H9 (cell line): ENCODE measurements around the gene PCCA. TPM values are rescaled to one million over a fixed set of nuclear protein-coding genes. Genes with fewer than 3 reads are reported as not detected.

Experiments used
- DNase-seq: peaks from one replicate; pipeline ENCODE4 v3.0.0-alpha.2; 2017
- H2AFZ ChIP-seq: one replicate; pipeline ENCODE4 v1.6.1; 2013; ENCODE audit warnings: mild to moderate bottlenecking, low read length, control low read depth, moderate library complexity
- H2AK5ac ChIP-seq: 2 replicates; pipeline ENCODE4 v1.6.1; 2013; ENCODE audit warnings: low read length, control low read depth, mixed read lengths; ENCODE audit not compliant: insufficient read length
- H2BK120ac ChIP-seq: one replicate; pipeline ENCODE4 v1.6.1; 2013; ENCODE audit warnings: low read depth, mild to moderate bottlenecking, low read length, control low read depth, inconsistent platforms; ENCODE audit not compliant: poor library complexity, severe bottlenecking
- H2BK12ac ChIP-seq: 2 replicates; pipeline ENCODE4 v1.6.1; 2013; ENCODE audit warnings: low read length, control low read depth, mixed read lengths, low read depth; ENCODE audit not compliant: insufficient read length
- H2BK15ac ChIP-seq: 2 replicates; pipeline ENCODE4 v1.6.1; 2013; ENCODE audit warnings: low read depth, low read length, control low read depth
- H2BK20ac ChIP-seq: one replicate; pipeline ENCODE4 v1.6.1; 2013; ENCODE audit warnings: low read depth, mild to moderate bottlenecking, low read length, control low read depth, inconsistent platforms; ENCODE audit not compliant: poor library complexity, severe bottlenecking
- H2BK5ac ChIP-seq: 2 replicates; pipeline ENCODE4 v1.6.1; 2013; ENCODE audit warnings: low read length, control low read depth, mixed read lengths; ENCODE audit not compliant: insufficient read length
- H3K14ac ChIP-seq: 2 replicates; pipeline ENCODE4 v1.6.1; 2013; ENCODE audit warnings: low read length, control low read depth; ENCODE audit not compliant: insufficient read depth
- H3K18ac ChIP-seq: 2 replicates; pipeline ENCODE4 v1.6.1; 2013; ENCODE audit warnings: low read depth, mild to moderate bottlenecking, mixed read lengths, low read length, control low read depth; ENCODE audit not compliant: insufficient read length
- H3K23ac ChIP-seq: 2 replicates; pipeline ENCODE4 v1.6.1; 2013; ENCODE audit warnings: low read length, control low read depth, mixed read lengths, low read depth; ENCODE audit not compliant: insufficient read length
- H3K23me2 ChIP-seq: 2 replicates; pipeline ENCODE4 v1.6.1; 2013; ENCODE audit warnings: low read depth, mild to moderate bottlenecking, mixed read lengths, low read length, control low read depth; ENCODE audit not compliant: insufficient read length, poor library complexity, severe bottlenecking
- H3K27ac ChIP-seq: 2 replicates; pipeline ENCODE4 v1.5.1; 2013; ENCODE audit warnings: low read length, control low read depth, mixed read lengths, low read depth; ENCODE audit not compliant: insufficient read length
- H3K27me3 ChIP-seq: 2 replicates; pipeline ENCODE4 v1.6.1; 2013; ENCODE audit warnings: low read length, control low read depth, inconsistent platforms; ENCODE audit not compliant: insufficient read depth
- H3K4ac ChIP-seq: 2 replicates; pipeline ENCODE4 v1.6.1; 2013; ENCODE audit warnings: low read depth, mild to moderate bottlenecking, control low read depth, inconsistent platforms, low read length, moderate library complexity
- H3K4me1 ChIP-seq: 2 replicates; pipeline ENCODE4 v1.6.1; 2013; ENCODE audit warnings: low read length, control low read depth, inconsistent platforms; ENCODE audit not compliant: insufficient read depth
- H3K4me2 ChIP-seq: 2 replicates; pipeline ENCODE4 v1.6.1; 2013; ENCODE audit warnings: low read length, control low read depth, mixed read lengths; ENCODE audit not compliant: insufficient read length, insufficient read depth
- H3K56ac ChIP-seq: 2 replicates; pipeline ENCODE4 v1.6.1; 2013; ENCODE audit warnings: low read depth, mild to moderate bottlenecking, mixed read lengths, low read length, control low read depth; ENCODE audit not compliant: insufficient read length
- H3K79me1 ChIP-seq: 2 replicates; pipeline ENCODE4 v1.6.1; 2013; ENCODE audit warnings: low read depth, mild to moderate bottlenecking, moderate library complexity, low read length, control low read depth, inconsistent platforms; ENCODE audit not compliant: insufficient read depth, poor library complexity, severe bottlenecking
- H3K79me2 ChIP-seq: 2 replicates; pipeline ENCODE4 v1.6.1; 2013; ENCODE audit warnings: low read length, control low read depth, inconsistent platforms; ENCODE audit not compliant: insufficient read depth
- H3K9ac ChIP-seq: 2 replicates; pipeline ENCODE4 v1.6.1; 2013; ENCODE audit warnings: low read length, control low read depth, mixed read lengths; ENCODE audit not compliant: insufficient read length; ENCODE audit errors: extremely low read depth
- H3K9me3 ChIP-seq: one replicate; pipeline ENCODE4 v1.6.1; 2013; ENCODE audit warnings: low read depth, low read length, inconsistent platforms; ENCODE audit not compliant: control insufficient read depth
- H3T11ph ChIP-seq: one replicate; pipeline ENCODE4 v1.6.1; 2013; ENCODE audit warnings: mild to moderate bottlenecking, low read length, control low read depth, inconsistent platforms
- H4K20me1 ChIP-seq: one replicate; pipeline ENCODE4 v1.6.1; 2013; ENCODE audit not compliant: control insufficient read depth, insufficient read length, insufficient read depth
- H4K5ac ChIP-seq: 2 replicates; pipeline ENCODE4 v1.6.1; 2013; ENCODE audit warnings: low read depth, mild to moderate bottlenecking, mixed read lengths, low read length, control low read depth; ENCODE audit not compliant: insufficient read length
- H4K8ac ChIP-seq: replicated peaks from 2 replicates; pipeline ENCODE4 v1.6.1; 2013; ENCODE audit warnings: low read length, control low read depth, mixed read lengths, low read depth; ENCODE audit not compliant: insufficient read length
- H4K91ac ChIP-seq: 2 replicates; pipeline ENCODE4 v1.6.1; 2013; ENCODE audit warnings: low read depth, mild to moderate bottlenecking, moderate library complexity, mixed read lengths, low read length, control low read depth; ENCODE audit not compliant: insufficient read length
- H3K27ac Mint-ChIP-seq, 3 experiments: 2 replicates in 2 of 3; 3 replicates in 1 of 3; pipeline ENCODE4 v1.8.0; 2020 to 2021; ENCODE audit warnings: mixed read lengths in 3 of 3, mild to moderate bottlenecking in 1 of 3, moderate library complexity in 1 of 3
- H3K27me3 Mint-ChIP-seq: 2 replicates; pipeline ENCODE4 v1.8.0; 2021; ENCODE audit warnings: low read depth, mild to moderate bottlenecking, moderate library complexity, mixed read lengths
- H3K36me3 Mint-ChIP-seq, 3 experiments: 2 replicates in 2 of 3; 3 replicates in 1 of 3; pipeline ENCODE4 v1.8.0; 2020 to 2021; ENCODE audit warnings: low read depth in 3 of 3, mixed read lengths in 3 of 3; ENCODE audit not compliant: insufficient read depth in 1 of 3
- H3K4me1 Mint-ChIP-seq, 2 experiments: 2 replicates each; pipeline ENCODE4 v1.8.0; 2020; ENCODE audit warnings: mixed read lengths in 2 of 2
- H3K4me3 Mint-ChIP-seq, 2 experiments: 2 replicates in 1 of 2; 3 replicates in 1 of 2; pipeline ENCODE4 v1.8.0; 2020 to 2021; ENCODE audit warnings: mild to moderate bottlenecking in 2 of 2, mixed read lengths in 2 of 2, moderate library complexity in 1 of 2
- H3K9me3 Mint-ChIP-seq, 2 experiments: 2 replicates in 1 of 2; 3 replicates in 1 of 2; pipeline ENCODE4 v1.8.0; 2020; ENCODE audit warnings: mild to moderate bottlenecking in 2 of 2, mixed read lengths in 2 of 2, moderate library complexity in 1 of 2
- CTCF ChIP-seq: fragments of 200-600 bp; sonication (generic); conservative IDR thresholded peaks from 3 replicates; pipeline ENCODE4 v1.8.0; 2021; ENCODE audit warnings: antibody characterized with exemption, mild to moderate bottlenecking
- WGBS: extraction: QIAGEN DNeasy Blood & Tissue Kit; methylation state at CpG from one replicate; pipeline ENCODE4 v1.1.7; 2013; ENCODE audit warnings: missing lambda C conversion rate, low lambda C conversion rate, mixed read lengths; ENCODE audit not compliant: insufficient read length; ENCODE audit errors: extremely low coverage; 5-methylcytosine and 5-hydroxymethylcytosine counted together
- total RNA-seq: library from RNA; stranded (reverse); gene quantifications from 2 replicates; pipeline ENCODE4 v1.2.1, GENCODE V29; 2021

Gene PCCA
- total RNA-seq, 1 experiment from 2014 or later: 56.5 TPM

GRCh38 chr13:100163375-100163774 lies 74.5 kb downstream of the PCCA start:
- H2BK15ac ChIP-seq: no peak overlapping the region
- peaks cover under 1% of the 10 kb centered on the region; the same call in 1 of the 2 replicates for H3K4me1 ChIP-seq
- H3T11ph ChIP-seq: no peak overlapping the region
- H4K5ac ChIP-seq: no peak overlapping the region
- no peak overlapping the region for H2BK12ac ChIP-seq
- no peak for DNase-seq
- H3K23me2 ChIP-seq: no peaks in the 10 kb centered on the region
- H4K91ac ChIP-seq: no peak overlapping the region
- H3K79me1 ChIP-seq: peaks cover 2% of the 10 kb centered on the region
- no peak overlapping the region for H2BK5ac ChIP-seq
- H3K18ac ChIP-seq: no peak overlapping the region
- H2AFZ ChIP-seq: no peak overlapping the region
- TF ChIP-seq CTCF: no peak
- H3K23ac ChIP-seq: no peak overlapping the region
- H3K9ac ChIP-seq: no peak overlapping the region
- no peak overlapping the region for H3K4me2 ChIP-seq
- no peak overlapping the region for H2BK120ac ChIP-seq
- no peak overlapping the region for H4K8ac ChIP-seq
- WGBS: no CpG with 5 or more reads among the region's 1 CpG
- no peak overlapping the region for H3K27ac ChIP-seq
- H3K9me3 Mint-ChIP-seq: no peaks in the 10 kb centered on the region
- H3K36me3 Mint-ChIP-seq: peaks cover 6 to 33% (median 19%) of the 10 kb centered on the region in 3 experiments; a peak in 6 of 7 replicates
- H3K4ac ChIP-seq: no peak overlapping the region
- no peaks in the 10 kb centered on the region for H3K27me3 ChIP-seq
- H4K20me1 ChIP-seq: no peaks in the 10 kb centered on the region
- H3K79me2 ChIP-seq: no peaks in the 10 kb centered on the region
- no peak overlapping the region for H2BK20ac ChIP-seq
- H3K4me3 Mint-ChIP-seq: no peak overlapping the region
- H3K9me3 ChIP-seq: no peaks in the 10 kb centered on the region
- peak overlapping the region in 1 of 3 experiments; percentile 10; a peak in 1 of 7 replicates for H3K27ac Mint-ChIP-seq
- H3K27me3 Mint-ChIP-seq: no peaks in the 10 kb centered on the region
- H3K56ac ChIP-seq: no peak overlapping the region
- peaks cover 28 to 41% of the 10 kb centered on the region in 2 experiments for H3K4me1 Mint-ChIP-seq
- no peak overlapping the region for H2AK5ac ChIP-seq
- no peak overlapping the region for H3K14ac ChIP-seq
